ENCODE results near the gene LRRC4B. TPM values are rescaled to one million over a fixed set of nuclear protein-coding genes. Genes with fewer than 3 reads are reported as not detected.

LRRC4B gene
- polyA plus RNA-seq, 4 donors: 18.1 to 29.8 (median 19.8) TPM

- DNase-seq (ENCODE audit: low read depth in 4 of 4, low spot score in 3 of 4): no peak
Observed at GRCh38 chr19:50573741-50574461, 5.7 kb upstream of the LRRC4B start.

GRCh38 chr19:50570997-50571396 lies 2.8 kb upstream of the LRRC4B start:
- DNase-seq (ENCODE audit: low read depth in 4 of 4, low spot score in 3 of 4): no peak

- no peak for DNase-seq (ENCODE audit: low read depth in 4 of 4, low spot score in 3 of 4)
Observed at GRCh38 chr19:50569938-50570540, 1.8 kb upstream of the LRRC4B start.

- DNase-seq (ENCODE audit: low read depth in 4 of 4, low spot score in 3 of 4): no peak
Observed at GRCh38 chr19:50568728-50569698, 778 bp upstream of the LRRC4B start.

- DNase-seq (ENCODE audit: low read depth in 4 of 4, low spot score in 3 of 4): no peak
Observed at GRCh38 chr19:50567052-50567841, 988 bp downstream of the LRRC4B start.

- no peak for DNase-seq (ENCODE audit: low read depth in 4 of 4, low spot score in 3 of 4)
Observed at GRCh38 chr19:50565984-50566903, 2.0 kb downstream of the LRRC4B start.

- DNase-seq (ENCODE audit: low read depth in 4 of 4, low spot score in 3 of 4): no peak
Observed at GRCh38 chr19:50564229-50565105, 3.8 kb downstream of the LRRC4B start.

GRCh38 chr19:50563597-50563996 lies 4.6 kb downstream of the LRRC4B start:
- no peak for DNase-seq (ENCODE audit: low read depth in 4 of 4, low spot score in 3 of 4)

GRCh38 chr19:50562996-50563395 lies 5.2 kb downstream of the LRRC4B start:
- DNase-seq (ENCODE audit: low read depth in 4 of 4, low spot score in 3 of 4): no peak

- no peak for DNase-seq (ENCODE audit: low read depth in 4 of 4, low spot score in 3 of 4)
Observed at GRCh38 chr19:50562329-50562728, 5.9 kb downstream of the LRRC4B start.

- DNase-seq (ENCODE audit: low read depth in 4 of 4, low spot score in 3 of 4): no peak
Observed at GRCh38 chr19:50559636-50560035, 8.6 kb downstream of the LRRC4B start.

GRCh38 chr19:50558449-50558848 lies 9.8 kb downstream of the LRRC4B start:
- DNase-seq (ENCODE audit: low read depth in 4 of 4, low spot score in 3 of 4): no peak

- DNase-seq (ENCODE audit: low read depth in 4 of 4, low spot score in 3 of 4): no peak
Observed at GRCh38 chr19:50558039-50558438, 10.2 kb downstream of the LRRC4B start.

GRCh38 chr19:50557009-50557613 lies 11.1 kb downstream of the LRRC4B start:
- no peak for DNase-seq (ENCODE audit: low read depth in 4 of 4, low spot score in 3 of 4)

GRCh38 chr19:50556282-50557008 lies 11.8 kb downstream of the LRRC4B start:
- peak; percentile 67 to 80 (median 77) for DNase-seq (ENCODE audit: low read depth in 4 of 4, low spot score in 3 of 4)

- no peak for DNase-seq (ENCODE audit: low read depth in 4 of 4, low spot score in 3 of 4)
Observed at GRCh38 chr19:50555450-50556281, 12.6 kb downstream of the LRRC4B start.

Measured in right renal pelvis (tissue), 4 donors.